Sigmoid colon (tissue), 7 donors: ENCODE measurements around the gene PGS1. TPM values are rescaled to one million over a fixed set of nuclear protein-coding genes. Genes with fewer than 3 reads are reported as not detected.

ENCODE experiments used
- DNase-seq: peaks from one replicate; pipeline ENCODE4 v3.0.0-alpha.2; 2019
- H3K27ac ChIP-seq, 4 donors: fragments of 200-600 bp; sonication (generic); one replicate each; pipeline ENCODE4 v1.5.1; 2016 to 2019; ENCODE audit warnings: mild to moderate bottlenecking in 1 of 4
- H3K27me3 ChIP-seq, 3 donors: fragments of 200-600 bp; sonication (generic); one replicate each; pipeline ENCODE4 v1.5.1; 2019; ENCODE audit warnings: mild to moderate bottlenecking in 1 of 3
- H3K36me3 ChIP-seq, 4 donors: fragments of 200-600 bp; sonication (generic); one replicate each; pipeline ENCODE4 v1.5.1; 2016 to 2019
- H3K4me1 ChIP-seq, 4 donors: fragments of 200-600 bp; sonication (generic); one replicate each; pipeline ENCODE4 v1.5.1; 2017 to 2019
- H3K4me3 ChIP-seq, 4 donors: fragments of 200-600 bp; sonication (generic); one replicate each; pipeline ENCODE4 v1.5.1; 2017 to 2019; ENCODE audit warnings: mild to moderate bottlenecking in 2 of 4, moderate library complexity in 1 of 4
- H3K9me3 ChIP-seq, 4 donors: fragments of 200-600 bp in 3 of 4; sonication (generic) in 3 of 4; one replicate each; pipeline versions ENCODE4 v1.5.1 to v1.6.1; 2013 to 2019
- CTCF ChIP-seq, 4 experiments: fragments of 450-650 bp in 3 of 4; fragments of 200-600 bp in 1 of 4; IDR thresholded peaks; one replicate each; pipeline ENCODE4 v1.5.1; 2016 to 2019; ENCODE audit warnings: antibody characterized with exemption in 4 of 4, mild to moderate bottlenecking in 3 of 4, moderate library complexity in 2 of 4
- EP300 ChIP-seq, 4 donors: sonication (generic); formaldehyde crosslinking; IDR thresholded peaks; one replicate each; pipeline ENCODE4 v1.6.1; 2017; ENCODE audit warnings: antibody characterized with exemption in 4 of 4
- POLR2A ChIP-seq, 2 donors: fragments of 450-650 bp; IDR thresholded peaks; one replicate each; pipeline ENCODE4 v1.6.1; 2016; ENCODE audit warnings: antibody characterized with exemption in 2 of 2, mild to moderate bottlenecking in 2 of 2, moderate library complexity in 2 of 2
- POLR2AphosphoS5 ChIP-seq, 4 donors: sonication (generic); formaldehyde crosslinking; IDR thresholded peaks; one replicate each; pipeline ENCODE4 v1.6.1; 2017; ENCODE audit warnings: antibody characterized with exemption in 4 of 4
- WGBS, 2 donors: extraction: QIAGEN DNeasy Blood & Tissue Kit; methylation state at CpG; one replicate each; pipeline ENCODE4 v1.1.7; 2013; 5-methylcytosine and 5-hydroxymethylcytosine counted together
- intact Hi-C: fragments of 100-400 bp; cut with DNase I; formaldehyde crosslinking; loops from one replicate; pipeline ENCODE4 v1.15.1; 2023
- polyA plus RNA-seq, 3 donors: library from polyadenylated mRNA; stranded (reverse); fragments of 200-250 nt; gene quantifications; one replicate each; pipeline ENCODE4 v1.2.3, GENCODE V29; 2013
- total RNA-seq, 4 donors: library from RNA; depleted of rRNA; stranded (reverse); fragments of >200 nt; gene quantifications; one replicate each; pipeline ENCODE4 v1.1.0, GENCODE V29; 2016
- donor health status: healthy with polysubstance abuse.
- donor health status: Bipolar disorder and iron deficiency.
- donor health status: healthy.

Gene PGS1
- total and polyA plus RNA-seq, 7 donors = 9.9 to 36.9 (median 28.6) TPM

GRCh38 chr17:78409191-78409928 is 30.9 kb downstream of the PGS1 start:
- no peak for TF ChIP-seq POLR2A (IDR thresholded peaks at IDR 0.05)
- Histone ChIP-seq H3K9me3 (no peaks in the 10 kb centered on the region), H3K27me3 (no peaks in the 10 kb centered on the region), H3K4me3 (no peak overlapping the region), H3K36me3 (peaks cover 10 to 26% (median 16%) of the 10 kb centered on the region in 4 donors), H3K4me1 (peaks cover 0 to 33% (median 24%) of the 10 kb centered on the region in 4 donors), H3K27ac (peak overlapping the region in 1 of 4 donors; percentile 26)
- DNase-seq = no peak
- intact Hi-C loops = no loop called here
- WGBS, 2 donors = 22 to 67% methylated on average over 12 of the region's 12 CpGs

GRCh38 chr17:78411241-78411857 is 32.9 kb downstream of the PGS1 start:
- no peaks in the 10 kb centered on the region for H3K27me3 ChIP-seq
- no peak for TF ChIP-seq POLR2A (IDR thresholded peaks at IDR 0.05)
- TF ChIP-seq CTCF (IDR thresholded peaks at IDR 0.05) = no peak
- TF ChIP-seq POLR2AphosphoS5 (IDR thresholded peaks at IDR 0.05) = peak in 2 of 4 donors; percentile 24 to 62
- TF ChIP-seq EP300 (IDR thresholded peaks at IDR 0.05) = no peak
- DNase-seq = no peak
- intact Hi-C loops = no loop called here
- H3K4me3 ChIP-seq = no peak overlapping the region
- peak overlapping the region in 3 of 4 donors; percentile 30 to 59 (median 59) for H3K27ac ChIP-seq
- peaks cover 0 to 14% (median 4%) of the 10 kb centered on the region in 4 donors for H3K36me3 ChIP-seq
- WGBS, 2 donors = 15 to 55% methylated on average over 17 of the region's 17 CpGs
- H3K9me3 ChIP-seq = no peaks in the 10 kb centered on the region
- H3K4me1 ChIP-seq = peaks cover 0 to 36% (median 30%) of the 10 kb centered on the region in 4 donors

GRCh38 chr17:78412403-78412802 is 34.0 kb downstream of the PGS1 start:
- Histone ChIP-seq H3K27ac (peak overlapping the region in 3 of 4 donors; percentile 4 to 59 (median 52)), H3K4me1 (peaks cover 0 to 46% (median 35%) of the 10 kb centered on the region in 4 donors), H3K4me3 (no peak overlapping the region), H3K9me3 (no peaks in the 10 kb centered on the region), H3K36me3 (peaks cover 0 to 11% (median 2%) of the 10 kb centered on the region in 4 donors), H3K27me3 (no peaks in the 10 kb centered on the region)
- TF ChIP-seq EP300 (IDR thresholded peaks at IDR 0.05) = no peak
- no peak for TF ChIP-seq CTCF (IDR thresholded peaks at IDR 0.05)
- no peak for TF ChIP-seq POLR2A (IDR thresholded peaks at IDR 0.05)
- no peak for TF ChIP-seq POLR2AphosphoS5 (IDR thresholded peaks at IDR 0.05)
- intact Hi-C loops = no loop called here
- 89 to 90% methylated on average over 10 of the region's 10 CpGs for WGBS, 2 donors
- no peak for DNase-seq

- Histone ChIP-seq H3K4me3 (no peak overlapping the region), H3K4me1 (peaks cover 0 to 39% (median 27%) of the 10 kb centered on the region in 4 donors), H3K27me3 (no peaks in the 10 kb centered on the region), H3K9me3 (no peaks in the 10 kb centered on the region), H3K36me3 (peaks cover 0 to 13% (median 3%) of the 10 kb centered on the region in 4 donors), H3K27ac (peak overlapping the region; percentile 9 to 52 (median 38))
- intact Hi-C loops = no loop called here
- TF ChIP-seq CTCF (IDR thresholded peaks at IDR 0.05) = no peak
- TF ChIP-seq POLR2A (IDR thresholded peaks at IDR 0.05) = no peak
- no peak for TF ChIP-seq EP300 (IDR thresholded peaks at IDR 0.05)
- TF ChIP-seq POLR2AphosphoS5 (IDR thresholded peaks at IDR 0.05) = no peak
- no peak for DNase-seq
- 70 to 72% methylated on average over 34 of the region's 34 CpGs for WGBS, 2 donors
These were observed 36.0 kb downstream of the PGS1 start for GRCh38 chr17:78414178-78415162.
